A673 (cell line): ENCODE data around the gene RAB44. TPM values are rescaled to one million over a fixed set of nuclear protein-coding genes. Genes with fewer than 3 reads are reported as not detected.

Source experiments
- BruUV-seq: library from RNA; stranded (reverse); fragments of 400-500 nt; replicated peaks from 2 replicates; lab custom pipeline; 2021; lab: Mats Ljungman, UMichigan
- CTCF ChIA-PET: fragments of 300-600 bp; sonication (Branson Sonifier 250); formaldehyde crosslinking; loops from one replicate; lab custom pipeline; 2022; ENCODE audit warnings: antibody characterized with exemption; lab: Charles Lee
- POLR2A ChIA-PET: fragments of 300-600 bp; sonication (Branson Sonifier 250); formaldehyde crosslinking; loops from one replicate; lab custom pipeline; 2022; ENCODE audit warnings: antibody characterized with exemption; ENCODE audit not compliant: low non-redundant PET; lab: Charles Lee
- DNase-seq: peaks from one replicate; pipeline ENCODE4 v3.0.0-alpha.2; 2015; ENCODE audit warnings: low spot score
- H3K27ac ChIP-seq: fragments of 200-600 bp; sonication (generic); 2 replicates; pipeline ENCODE4 v1.5.1; 2016; ENCODE audit warnings: mixed run types, low read depth, mild to moderate bottlenecking, mixed read lengths, antibody characterized with exemption, low read length; ENCODE audit not compliant: poor library complexity, severe bottlenecking
- H3K27me3 ChIP-seq: fragments of 200-600 bp; sonication (generic); replicated peaks from 2 replicates; pipeline ENCODE4 v1.6.1; 2017; ENCODE audit warnings: mixed run types, low read depth, mild to moderate bottlenecking, mixed read lengths, antibody characterized with exemption, low read length; ENCODE audit not compliant: insufficient read depth, poor library complexity
- H3K36me3 ChIP-seq: fragments of 200-600 bp; sonication (generic); 2 replicates; pipeline ENCODE4 v1.6.1; 2016; ENCODE audit warnings: mixed run types, mild to moderate bottlenecking, mixed read lengths, antibody characterized with exemption, low read length; ENCODE audit not compliant: insufficient read depth, poor library complexity, severe bottlenecking
- H3K4me1 ChIP-seq: fragments of 200-600 bp; sonication (generic); 2 replicates; pipeline ENCODE4 v1.6.1; 2017; ENCODE audit warnings: mixed run types, mild to moderate bottlenecking, mixed read lengths, antibody characterized with exemption, low read length; ENCODE audit not compliant: insufficient read depth, poor library complexity, severe bottlenecking
- H3K4me3 ChIP-seq: fragments of 200-600 bp; sonication (generic); 2 replicates; pipeline ENCODE4 v1.5.1; 2016; ENCODE audit warnings: low read depth, mixed run types, mild to moderate bottlenecking, mixed read lengths, low read length; ENCODE audit not compliant: poor library complexity, severe bottlenecking
- H3K9me3 ChIP-seq: fragments of 200-600 bp; sonication (generic); 2 replicates; pipeline ENCODE4 v1.6.1; 2016; ENCODE audit warnings: mixed run types, low read depth, mild to moderate bottlenecking, mixed read lengths, antibody characterized with exemption, low read length; ENCODE audit not compliant: poor library complexity, severe bottlenecking
- EZH2 ChIP-seq: fragments of 200-600 bp; sonication (generic); IDR thresholded peaks from 2 replicates; pipeline ENCODE4 v1.6.1; 2017; ENCODE audit warnings: borderline replicate concordance, low read depth, mild to moderate bottlenecking, mixed read lengths, antibody characterized with exemption, low read length; ENCODE audit not compliant: poor library complexity, severe bottlenecking
- intact Hi-C: fragments of 100-400 bp; cut with micrococcal nuclease; formaldehyde crosslinking; loops from one replicate; pipeline ENCODE4 v1.10.0; 2022; ENCODE audit not compliant: unreplicated experiment
- total RNA-seq: library from RNA; stranded (reverse); gene quantifications from 2 replicates; pipeline ENCODE4 v1.2.3, GENCODE V29; 2021
- TF ChIP-seq, protein P1 (sequence below): fragments of 300-800, 200-600 bp; sonication (generic); conservative IDR thresholded peaks from 2 replicates; pipeline ENCODE4 v1.5.1; 2017; ENCODE audit warnings: low read depth, mild to moderate bottlenecking, antibody characterized with exemption, low read length, moderate library complexity, mixed read lengths

Gene RAB44
- total RNA-seq, 1 experiment from 2014 or later = not detected

DNA sequence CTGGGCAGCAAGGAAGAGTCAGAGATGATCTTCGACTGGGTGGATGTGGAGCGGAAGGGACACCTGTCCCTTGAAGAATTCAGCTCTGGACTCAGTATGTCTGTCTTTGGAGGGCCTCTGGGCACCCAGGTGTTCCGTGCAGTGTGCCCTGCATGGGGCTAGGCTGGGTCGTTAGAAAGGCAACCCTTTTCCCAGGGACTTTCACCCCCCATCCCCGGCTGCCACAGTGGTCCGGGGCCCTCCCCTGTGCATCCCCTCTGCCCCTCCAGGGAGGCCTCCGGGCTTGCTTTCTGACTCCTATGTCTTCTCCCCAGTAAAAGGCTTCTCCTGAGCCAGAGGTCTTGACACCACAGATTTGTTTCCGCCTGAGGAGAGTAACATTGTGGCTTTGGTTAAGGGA, 16.2 kb downstream of the RAB44 start:
- Histone ChIP-seq H3K4me1 (no peaks in the 10 kb centered on the region), H3K4me3 (no peak overlapping the region), H3K36me3 (no peaks in the 10 kb centered on the region), H3K9me3 (no peaks in the 10 kb centered on the region), H3K27ac (no peak overlapping the region), H3K27me3 (no peaks in the 10 kb centered on the region)
- ChIA-PET POLR2A (no interaction called here), CTCF (no interaction called here)
- no peak for DNase-seq
- intact Hi-C loops = no loop called here
- no peak for TF ChIP-seq EZH2
- TF ChIP-seq, protein P1, sequence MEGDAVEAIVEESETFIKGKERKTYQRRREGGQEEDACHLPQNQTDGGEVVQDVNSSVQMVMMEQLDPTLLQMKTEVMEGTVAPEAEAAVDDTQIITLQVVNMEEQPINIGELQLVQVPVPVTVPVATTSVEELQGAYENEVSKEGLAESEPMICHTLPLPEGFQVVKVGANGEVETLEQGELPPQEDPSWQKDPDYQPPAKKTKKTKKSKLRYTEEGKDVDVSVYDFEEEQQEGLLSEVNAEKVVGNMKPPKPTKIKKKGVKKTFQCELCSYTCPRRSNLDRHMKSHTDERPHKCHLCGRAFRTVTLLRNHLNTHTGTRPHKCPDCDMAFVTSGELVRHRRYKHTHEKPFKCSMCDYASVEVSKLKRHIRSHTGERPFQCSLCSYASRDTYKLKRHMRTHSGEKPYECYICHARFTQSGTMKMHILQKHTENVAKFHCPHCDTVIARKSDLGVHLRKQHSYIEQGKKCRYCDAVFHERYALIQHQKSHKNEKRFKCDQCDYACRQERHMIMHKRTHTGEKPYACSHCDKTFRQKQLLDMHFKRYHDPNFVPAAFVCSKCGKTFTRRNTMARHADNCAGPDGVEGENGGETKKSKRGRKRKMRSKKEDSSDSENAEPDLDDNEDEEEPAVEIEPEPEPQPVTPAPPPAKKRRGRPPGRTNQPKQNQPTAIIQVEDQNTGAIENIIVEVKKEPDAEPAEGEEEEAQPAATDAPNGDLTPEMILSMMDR = no peak
- BruUV-seq = no TSS peak

DNA sequence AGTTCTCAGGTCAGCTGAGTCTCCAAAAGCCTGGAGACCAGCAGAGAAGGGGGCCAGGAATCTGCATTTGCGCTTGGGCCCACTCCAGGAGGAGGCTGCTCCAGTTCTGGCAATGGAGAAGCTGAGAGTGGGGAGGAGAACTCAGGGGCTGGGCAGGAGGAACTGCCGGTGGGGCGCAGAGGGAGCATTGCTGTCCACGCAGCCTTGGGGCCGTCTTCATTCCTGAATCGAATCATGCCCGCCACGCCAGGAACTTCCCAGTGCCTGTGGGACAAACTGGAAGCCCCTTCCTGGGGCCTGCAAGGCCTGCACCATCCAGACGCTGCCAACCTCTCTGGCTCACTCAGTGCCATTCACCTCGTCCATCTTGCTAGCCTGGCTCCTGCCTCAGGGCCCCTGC, 16.9 kb downstream of the RAB44 start:
- H3K4me1 ChIP-seq = no peaks in the 10 kb centered on the region
- H3K27me3 ChIP-seq = no peaks in the 10 kb centered on the region
- intact Hi-C loops = no loop called here
- no peak overlapping the region for H3K27ac ChIP-seq
- ChIA-PET CTCF (no interaction called here), POLR2A (no interaction called here)
- H3K9me3 ChIP-seq = no peaks in the 10 kb centered on the region
- TF ChIP-seq, protein P1 = no peak
- no peak for TF ChIP-seq EZH2
- no peak for DNase-seq
- H3K4me3 ChIP-seq = no peak overlapping the region
- BruUV-seq = no TSS peak
- no peaks in the 10 kb centered on the region for H3K36me3 ChIP-seq

DNA sequence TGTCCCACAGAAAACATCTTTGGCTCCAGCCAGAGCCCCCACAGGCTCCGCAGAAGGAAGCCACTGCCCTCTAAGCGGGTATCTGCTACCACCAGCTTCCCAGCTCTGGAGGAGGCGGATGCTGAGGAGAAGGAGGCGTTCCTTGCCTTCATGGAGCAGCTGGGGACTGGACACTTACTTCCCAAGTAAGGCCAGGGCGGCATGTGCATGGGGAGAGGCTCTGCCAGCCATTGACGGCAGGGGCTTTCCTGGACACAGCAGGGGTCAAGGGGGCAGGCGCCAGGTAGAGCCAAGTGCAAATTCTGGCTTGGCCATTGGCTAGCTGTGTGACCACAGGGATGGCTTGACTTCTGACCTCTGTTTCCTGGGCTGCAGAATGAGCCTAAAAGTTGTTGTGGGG, 17.8 kb downstream of the RAB44 start:
- Histone ChIP-seq H3K36me3 (no peaks in the 10 kb centered on the region), H3K4me3 (no peak overlapping the region), H3K27ac (no peak overlapping the region), H3K27me3 (no peaks in the 10 kb centered on the region), H3K4me1 (no peaks in the 10 kb centered on the region), H3K9me3 (no peaks in the 10 kb centered on the region)
- TF ChIP-seq EZH2 = no peak
- TF ChIP-seq, protein P1 = no peak
- no TSS peak for BruUV-seq
- POLR2A ChIA-PET = no interaction called here
- no peak for DNase-seq
- intact Hi-C loops = no loop called here
- CTCF ChIA-PET = no interaction called here
